LNCAP (cell line): Measurements from ENCODE around the gene PLA2G4E.

ENCODE experiments used
- TF ChIP-seq, protein P1 (sequence below): fragments of 450-650 bp; IDR thresholded peaks from 2 replicates; pipeline ENCODE4 v1.5.1; 2017; ENCODE audit warnings: mild to moderate bottlenecking

PLA2G4E gene

DNA sequence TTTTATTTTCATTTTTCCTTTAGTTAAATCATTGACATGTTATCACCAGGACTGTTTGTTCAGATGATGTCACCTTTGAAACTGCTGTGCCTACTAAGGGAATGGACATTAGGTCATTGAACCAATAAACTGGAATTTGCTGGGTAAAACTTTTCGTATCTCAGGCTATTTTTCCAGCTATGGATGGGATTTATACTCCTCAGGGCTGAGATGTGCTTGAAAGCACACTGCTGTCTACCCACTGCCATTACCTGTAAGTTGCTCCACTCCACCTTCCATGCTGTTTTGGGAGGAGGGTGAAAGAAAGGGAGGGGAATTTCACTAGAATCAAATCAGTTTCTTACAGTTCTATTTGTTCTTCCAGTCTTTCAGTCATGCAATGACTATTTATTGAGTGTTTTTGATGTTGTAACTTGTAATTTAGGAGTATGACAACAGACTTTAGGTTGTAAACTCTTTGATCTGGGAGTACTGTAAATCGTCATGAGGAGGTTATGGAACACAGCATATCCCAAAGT lies 59.8 kb downstream of the PLA2G4E start:
- TF ChIP-seq, protein P1, sequence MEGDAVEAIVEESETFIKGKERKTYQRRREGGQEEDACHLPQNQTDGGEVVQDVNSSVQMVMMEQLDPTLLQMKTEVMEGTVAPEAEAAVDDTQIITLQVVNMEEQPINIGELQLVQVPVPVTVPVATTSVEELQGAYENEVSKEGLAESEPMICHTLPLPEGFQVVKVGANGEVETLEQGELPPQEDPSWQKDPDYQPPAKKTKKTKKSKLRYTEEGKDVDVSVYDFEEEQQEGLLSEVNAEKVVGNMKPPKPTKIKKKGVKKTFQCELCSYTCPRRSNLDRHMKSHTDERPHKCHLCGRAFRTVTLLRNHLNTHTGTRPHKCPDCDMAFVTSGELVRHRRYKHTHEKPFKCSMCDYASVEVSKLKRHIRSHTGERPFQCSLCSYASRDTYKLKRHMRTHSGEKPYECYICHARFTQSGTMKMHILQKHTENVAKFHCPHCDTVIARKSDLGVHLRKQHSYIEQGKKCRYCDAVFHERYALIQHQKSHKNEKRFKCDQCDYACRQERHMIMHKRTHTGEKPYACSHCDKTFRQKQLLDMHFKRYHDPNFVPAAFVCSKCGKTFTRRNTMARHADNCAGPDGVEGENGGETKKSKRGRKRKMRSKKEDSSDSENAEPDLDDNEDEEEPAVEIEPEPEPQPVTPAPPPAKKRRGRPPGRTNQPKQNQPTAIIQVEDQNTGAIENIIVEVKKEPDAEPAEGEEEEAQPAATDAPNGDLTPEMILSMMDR, result no peak

DNA sequence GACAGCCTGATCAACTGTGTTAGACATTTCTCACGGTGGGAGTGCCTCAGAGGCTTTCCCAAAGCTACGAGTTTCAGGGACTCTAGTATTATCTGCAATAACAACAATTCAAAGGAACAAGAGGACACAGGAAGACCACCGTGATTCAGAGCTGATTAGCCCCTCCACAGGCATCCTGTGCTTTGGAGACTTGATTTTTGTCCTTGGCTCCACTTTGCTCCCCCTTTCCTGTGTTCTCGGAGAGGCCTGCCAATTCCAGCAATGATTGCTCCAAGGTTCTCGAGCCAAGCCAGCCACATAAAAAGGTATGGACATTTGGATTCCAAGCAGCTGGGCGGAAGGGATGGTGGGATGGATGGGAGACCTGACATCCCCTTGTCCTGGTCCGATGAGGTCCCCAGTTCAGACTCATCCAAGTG lies 62.8 kb downstream of the PLA2G4E start:
- TF ChIP-seq, protein P1, result no peak

DNA sequence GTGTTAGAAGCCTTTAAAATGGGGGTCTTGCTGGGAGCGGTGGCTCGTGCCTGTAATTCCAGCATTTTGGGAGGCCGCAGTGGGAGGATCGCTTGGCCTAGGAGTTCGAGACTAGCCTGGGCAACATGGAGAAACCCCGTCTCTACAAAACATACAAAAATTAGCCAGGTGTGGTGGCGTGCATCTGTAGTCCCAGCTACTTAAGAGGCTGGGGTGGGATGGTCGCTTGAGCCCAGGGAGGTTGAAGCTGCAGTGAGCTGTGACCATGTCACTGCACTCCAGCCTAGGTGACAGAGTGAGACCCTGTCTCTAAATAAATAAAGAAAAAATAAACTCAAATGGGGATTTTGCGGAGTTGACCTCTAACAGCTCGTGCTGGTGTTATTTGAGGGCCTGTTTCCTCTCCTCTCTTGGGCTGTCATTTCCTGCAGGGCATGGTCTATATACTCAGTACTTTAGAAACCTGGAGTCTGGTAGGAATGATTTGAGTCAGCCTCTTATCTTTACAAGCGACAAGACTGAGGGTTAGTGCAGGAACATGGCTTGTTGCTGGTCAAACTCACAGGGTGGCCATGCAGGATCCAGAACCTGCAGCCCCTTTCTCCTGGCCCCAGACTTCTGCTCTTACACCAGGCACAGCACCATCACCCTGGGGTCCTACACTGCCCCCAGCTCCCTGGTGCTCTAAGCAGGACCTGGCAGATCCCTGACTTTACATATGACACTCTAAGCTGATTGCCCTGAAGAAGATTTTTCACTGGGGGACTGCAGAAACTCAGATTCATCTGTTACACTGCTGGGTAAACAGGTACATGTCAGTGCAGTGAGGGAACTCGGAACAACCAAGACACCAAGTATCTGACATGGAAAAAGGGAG lies 63.6 kb downstream of the PLA2G4E start:
- TF ChIP-seq, protein P1, result no peak

DNA sequence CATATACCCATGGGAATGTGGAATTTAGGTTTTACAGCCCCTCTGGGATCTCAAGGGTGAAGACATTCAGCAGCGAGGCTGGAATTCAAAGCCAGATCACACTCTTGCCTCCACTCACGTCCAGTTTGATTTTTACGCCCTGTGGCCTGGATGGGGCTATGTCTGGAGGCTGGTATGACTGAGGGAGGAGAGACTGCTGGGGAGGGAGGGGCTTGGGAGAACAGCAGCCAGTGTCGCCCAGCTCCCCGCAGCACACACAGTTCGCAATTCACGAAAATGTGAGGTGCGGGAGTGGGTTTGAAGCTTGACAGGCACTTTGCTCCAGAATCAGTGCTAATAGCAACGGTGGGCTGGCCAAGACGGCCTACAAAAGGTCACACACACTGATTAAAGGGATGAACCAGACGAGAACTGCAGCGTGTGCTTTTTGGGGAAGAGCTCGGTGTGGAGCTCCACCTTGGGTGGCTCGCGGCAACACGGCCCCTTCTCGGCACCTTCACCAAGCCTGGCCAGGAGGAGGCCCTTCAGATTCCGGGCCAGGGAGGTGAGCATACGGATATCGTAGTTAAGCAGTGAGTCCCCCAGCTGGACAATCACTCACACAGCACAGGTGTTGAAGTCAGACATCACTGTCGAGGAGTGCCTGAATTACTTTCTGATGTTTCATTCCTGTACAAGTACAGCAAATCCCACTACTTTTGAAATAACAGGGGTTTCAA lies 64.9 kb downstream of the PLA2G4E start:
- TF ChIP-seq, protein P1, result no peak

DNA sequence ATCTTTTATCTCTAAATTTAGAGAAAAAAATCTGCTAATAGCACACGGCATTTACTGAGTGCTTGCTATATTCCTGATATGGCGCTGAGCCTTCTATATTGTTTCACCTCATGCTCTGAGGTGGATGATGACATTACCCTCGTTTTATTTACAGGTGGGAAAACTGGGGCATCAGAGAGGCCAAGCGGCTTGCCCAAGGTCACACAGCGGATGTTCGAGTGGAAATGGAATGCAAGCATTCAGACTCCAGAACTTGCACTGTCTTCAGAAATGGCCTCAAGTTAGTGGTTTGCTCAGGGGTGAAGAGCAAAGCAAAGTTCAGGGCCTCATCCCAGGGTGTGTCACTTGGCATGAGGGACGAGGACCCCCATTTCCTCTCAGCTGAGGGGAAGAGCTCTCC lies 65.7 kb downstream of the PLA2G4E start:
- TF ChIP-seq, protein P1, result no peak

DNA sequence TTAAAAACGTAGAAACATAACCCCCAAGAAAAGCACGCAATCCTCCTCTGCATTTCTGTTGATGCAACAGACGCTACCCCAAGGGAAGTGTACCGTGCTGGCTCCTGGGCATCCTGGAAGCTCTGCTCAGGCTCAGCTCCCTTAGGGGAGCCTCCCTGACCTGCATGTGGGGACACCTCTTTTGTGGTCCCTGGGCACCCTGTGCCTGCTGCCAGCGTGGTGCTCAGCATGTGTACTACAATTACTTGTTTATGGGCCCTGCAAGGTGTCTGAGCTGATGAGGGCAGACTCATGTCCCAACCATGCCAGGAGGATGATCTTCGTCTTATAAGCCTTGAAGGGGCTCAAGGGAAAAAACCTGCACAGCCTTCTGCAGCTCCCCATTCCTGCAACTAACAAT lies 66.8 kb downstream of the PLA2G4E start:
- TF ChIP-seq, protein P1, result no peak

DNA sequence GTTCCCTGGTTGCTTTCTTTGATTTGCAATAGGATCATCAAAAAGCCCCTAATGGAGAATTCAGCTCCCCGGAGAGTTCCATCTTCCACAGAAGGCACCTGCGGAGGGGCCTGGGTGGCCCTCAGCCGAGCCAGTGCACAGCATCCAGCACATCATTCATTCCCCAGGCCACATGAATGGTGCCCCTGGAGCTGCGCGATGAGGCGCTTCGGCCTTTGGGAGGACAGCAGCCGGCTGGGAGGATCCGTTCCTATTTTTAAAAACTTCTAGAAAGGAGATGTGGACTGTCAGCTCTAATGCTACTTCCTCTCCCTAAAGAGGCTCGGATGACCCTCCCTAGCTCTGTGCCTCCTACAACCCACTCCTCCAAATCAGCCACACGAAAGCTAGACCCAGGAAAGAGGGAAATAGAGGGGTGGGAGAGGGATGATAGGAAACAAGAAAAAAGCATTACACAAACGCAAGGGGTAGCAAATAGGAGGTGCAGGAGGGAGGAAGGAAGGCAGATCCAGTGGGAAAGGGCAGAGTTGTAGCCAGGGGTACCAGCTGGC lies 68.8 kb downstream of the PLA2G4E start:
- TF ChIP-seq, protein P1, result no peak
